ENCODE data around the gene WWOX.

- TF ChIP-seq CTCF (IDR thresholded peaks at IDR 0.05) (no peak), CBX2 (IDR thresholded peaks at IDR 0.05; ENCODE audit: borderline replicate concordance, low read depth) (no peak), JUNB (IDR thresholded peaks at IDR 0.05) (no peak), POLR2A (IDR thresholded peaks at IDR 0.05; ENCODE audit: low read length) (no peak), RNF2 (IDR thresholded peaks at IDR 0.05; ENCODE audit: borderline replicate concordance, low read depth) (no peak), CEBPB (IDR thresholded peaks at IDR 0.05) (no peak), MAZ (IDR thresholded peaks at IDR 0.05; ENCODE audit: borderline replicate concordance, low read depth, low read length) (no peak), NFE2L2 (conservative IDR thresholded peaks at IDR 0.05; ENCODE audit: low read length) (no peak), MAFK (IDR thresholded peaks at IDR 0.05; ENCODE audit: partially characterized antibody) (no peak), REST (IDR thresholded peaks at IDR 0.05) (no peak), USF2 (IDR thresholded peaks at IDR 0.05) (no peak), RFX5 (IDR thresholded peaks at IDR 0.05) (no peak), FOXS1 (CRISPR knock-in tag; IDR thresholded peaks at IDR 0.05) (no peak), MYC (IDR thresholded peaks at IDR 0.05; ENCODE audit: borderline replicate concordance, low read length) (no peak)
Observed at GRCh38 chr16:78129349-78129748, 29.9 kb downstream of the WWOX start.
